ENCODE measurements around the gene ASCL3. TPM values are rescaled to one million over a fixed set of nuclear protein-coding genes. Genes with fewer than 3 reads are reported as not detected.

Gene ASCL3
- polyA plus RNA-seq, 1 experiment = not detected

GRCh38 chr11:8971196-8971923 is 28.5 kb upstream of the ASCL3 start:
- no peaks in the 10 kb centered on the region for H3K27me3 ChIP-seq (ENCODE audit: control insufficient read depth, insufficient read depth, low read length)
- H3K9me3 ChIP-seq (ENCODE audit: control insufficient read depth, insufficient read depth, low read length) = no peaks in the 10 kb centered on the region
- ChIA-PET POLR2A (no interaction called here), CTCF (interaction anchor here (1.3 kb wide), 1 partner anchor 167 kb away, joined by 5 read pairs; no protein-coding TSS in a partner anchor)
- no peak overlapping the region for H3K27ac ChIP-seq (ENCODE audit: low read depth, low read length)
- DNase-seq (ENCODE audit: low read depth, low spot score) = no peak
- no peak overlapping the region for H3K4me3 ChIP-seq (ENCODE audit: low read depth, low read length)
- TF ChIP-seq CTCF (IDR thresholded peaks at IDR 0.05; ENCODE audit: low read depth, low read length) = no peak

- Histone ChIP-seq H3K27ac (ENCODE audit: low read depth, low read length) (no peak overlapping the region), H3K27me3 (ENCODE audit: control insufficient read depth, insufficient read depth, low read length) (no peaks in the 10 kb centered on the region), H3K9me3 (ENCODE audit: control insufficient read depth, insufficient read depth, low read length) (no peaks in the 10 kb centered on the region; the same call in 1 of the 2 replicates), H3K4me3 (ENCODE audit: low read depth, low read length) (no peak overlapping the region)
- no peak for TF ChIP-seq CTCF (IDR thresholded peaks at IDR 0.05; ENCODE audit: low read depth, low read length)
- POLR2A ChIA-PET = no interaction called here
- CTCF ChIA-PET = no interaction called here
- no peak for DNase-seq (ENCODE audit: low read depth, low spot score)
These were observed 24.4 kb upstream of the ASCL3 start for GRCh38 chr11:8967184-8967583.

- Histone ChIP-seq H3K27ac (ENCODE audit: low read depth, low read length) (peak within 1 kb of the TSS; percentile 89), H3K9me3 (ENCODE audit: control insufficient read depth, insufficient read depth, low read length) (no peaks in the 10 kb centered on the region; the same call in 1 of the 2 replicates), H3K4me3 (ENCODE audit: low read depth, low read length) (peak within 1 kb of the TSS; percentile 93), H3K27me3 (ENCODE audit: control insufficient read depth, insufficient read depth, low read length) (no peaks in the 10 kb centered on the region)
- ChIA-PET POLR2A (interaction anchor here (0.6 to 1.8 kb wide), 10 partner anchors 17 to 293 kb away, joined by 3 to 7 read pairs (median 4); partner anchors contain the start of gene NRIP3), CTCF (interaction anchor here (0.7 to 1.5 kb wide), 4 partner anchors 22 to 173 kb away, joined by 3 to 9 read pairs (median 5); no protein-coding TSS in a partner anchor)
- no peak for DNase-seq (ENCODE audit: low read depth, low spot score)
- TF ChIP-seq CTCF (IDR thresholded peaks at IDR 0.05; ENCODE audit: low read depth, low read length) = no peak
These were observed 21.8 kb upstream of the ASCL3 start, which contains the start of gene TMEM9B for GRCh38 chr11:8964324-8965320. Gene TMEM9B, minus strand, starts transcription at chr11:8964442. Its CDS starts 129 bp downstream, at chr11:8964313.

- ChIA-PET POLR2A (interaction anchor here (1.0 to 1.8 kb wide), 6 partner anchors 40 to 277 kb away, joined by 3 to 7 read pairs (median 6); partner anchors contain the start of gene NRIP3), CTCF (interaction anchor here (1.5 kb wide), 1 partner anchor 174 kb away, joined by 9 read pairs; no protein-coding TSS in a partner anchor)
- no peak for DNase-seq (ENCODE audit: low read depth, low spot score)
- H3K27ac ChIP-seq (ENCODE audit: low read depth, low read length) = peak overlapping the region; percentile 89
- no peak for TF ChIP-seq CTCF (IDR thresholded peaks at IDR 0.05; ENCODE audit: low read depth, low read length)
- H3K27me3 ChIP-seq (ENCODE audit: control insufficient read depth, insufficient read depth, low read length) = no peaks in the 10 kb centered on the region
- H3K4me3 ChIP-seq (ENCODE audit: low read depth, low read length) = peak overlapping the region; percentile 93
- H3K9me3 ChIP-seq (ENCODE audit: control insufficient read depth, insufficient read depth, low read length) = no peaks in the 10 kb centered on the region; the same call in 1 of the 2 replicates
These were observed 20.9 kb upstream of the ASCL3 start for GRCh38 chr11:8963569-8964323.

All from AG04450 (cell line).